CD4-positive, alpha-beta T cell (primary cell): Measurements from ENCODE around the gene RARB. TPM values are rescaled to one million over a fixed set of nuclear protein-coding genes. Genes with fewer than 3 reads are reported as not detected.

Experiments used
- ATAC-seq: fragments of 200-7000 bp; cut with Tn5 transposase; one replicate; pipeline ENCODE4 v1.10.0; 2022; ENCODE audit warnings: mild to moderate bottlenecking; ENCODE audit not compliant: poor library complexity
- CTCF ChIA-PET: fragments of 350-600 bp; sonication (Branson Sonifier 250); formaldehyde crosslinking; loops from one replicate; lab custom pipeline; 2021; ENCODE audit warnings: antibody characterized with exemption, inconsistent platforms; lab: Charles Lee
- POLR2A ChIA-PET: fragments of 350-600 bp; sonication (Branson Sonifier 250); formaldehyde crosslinking; loops from one replicate; lab custom pipeline; 2021; ENCODE audit warnings: antibody characterized with exemption, inconsistent platforms; lab: Charles Lee
- DNase-seq, 14 experiments: peaks; one replicate each; pipeline ENCODE4 v3.0.0-alpha.2; 2013 to 2020; ENCODE audit warnings: mixed read lengths in 2 of 14
- H3K27ac ChIP-seq, 2 donors: one replicate each; pipeline versions ENCODE4 v1.5.1 to v1.7.0; 2013; ENCODE audit warnings: low read length in 2 of 2, low read depth in 1 of 2, mild to moderate bottlenecking in 1 of 2
- H3K27me3 ChIP-seq, 2 experiments: 1 replicate in 1 of 2; 2 replicates in 1 of 2; pipeline versions ENCODE4 v1.6.1 to v1.7.0; 2013; ENCODE audit warnings: low read length in 2 of 2, control low read depth in 1 of 2, mild to moderate bottlenecking in 1 of 2, moderate library complexity in 1 of 2; ENCODE audit not compliant: insufficient read depth in 2 of 2, control insufficient read depth in 1 of 2
- H3K36me3 ChIP-seq: one replicate; pipeline ENCODE4 v1.6.1; 2013; ENCODE audit warnings: low read length, control low read depth; ENCODE audit not compliant: insufficient read depth
- H3K4me1 ChIP-seq: one replicate; pipeline ENCODE4 v1.6.1; 2013; ENCODE audit warnings: low read length, control low read depth; ENCODE audit not compliant: insufficient read depth
- H3K4me3 ChIP-seq: one replicate; pipeline ENCODE4 v1.5.1; 2013; ENCODE audit warnings: mild to moderate bottlenecking, low read length, moderate library complexity
- H3K9me3 ChIP-seq, 2 experiments: 1 replicate in 1 of 2; 2 replicates in 1 of 2; pipeline versions ENCODE4 v1.6.1 to v1.7.0; 2013; ENCODE audit warnings: low read length in 2 of 2, mild to moderate bottlenecking in 2 of 2, control low read depth in 1 of 2, moderate library complexity in 1 of 2; ENCODE audit not compliant: control insufficient read depth in 1 of 2, insufficient read depth in 1 of 2
- H3K27ac Mint-ChIP-seq: one replicate; pipeline ENCODE4 v1.8.0; 2020; ENCODE audit warnings: mixed read lengths
- H3K27me3 Mint-ChIP-seq: one replicate; pipeline ENCODE4 v1.8.0; 2021; ENCODE audit warnings: mixed read lengths
- H3K36me3 Mint-ChIP-seq: one replicate; pipeline ENCODE4 v1.8.0; 2021; ENCODE audit warnings: low read depth, mixed read lengths
- H3K4me1 Mint-ChIP-seq: one replicate; pipeline ENCODE4 v1.8.0; 2021; ENCODE audit warnings: low read depth, mixed read lengths
- H3K4me3 Mint-ChIP-seq: one replicate; pipeline ENCODE4 v1.8.0; 2020; ENCODE audit warnings: mild to moderate bottlenecking, mixed read lengths
- H3K9me3 Mint-ChIP-seq: one replicate; pipeline ENCODE4 v1.8.0; 2020; ENCODE audit warnings: mixed read lengths
- intact Hi-C, 2 experiments: fragments of 100-400 bp; cut with DNase I in 1 of 2; cut with micrococcal nuclease in 1 of 2; formaldehyde crosslinking; loops; one replicate each; pipeline versions ENCODE4 v1.15.1 to v1.9.0; 2023 to 2025; cut with DNase I, micrococcal nuclease
- total RNA-seq, 174 experiments: library from RNA in 2 of 174; stranded (reverse) in 2 of 174; gene quantifications; one replicate each; pipeline ENCODE4 v1.2.3 and lab custom pipeline; 2021 to 2026
- TF ChIP-seq, protein P1 (sequence below): fragments of 200-600 bp; IDR thresholded peaks from one replicate; pipeline ENCODE4 v1.8.0; 2022; ENCODE audit warnings: antibody characterized with exemption, mild to moderate bottlenecking

RARB gene
- total RNA-seq, 2 experiments from 2014 or later, result not detected

DNA sequence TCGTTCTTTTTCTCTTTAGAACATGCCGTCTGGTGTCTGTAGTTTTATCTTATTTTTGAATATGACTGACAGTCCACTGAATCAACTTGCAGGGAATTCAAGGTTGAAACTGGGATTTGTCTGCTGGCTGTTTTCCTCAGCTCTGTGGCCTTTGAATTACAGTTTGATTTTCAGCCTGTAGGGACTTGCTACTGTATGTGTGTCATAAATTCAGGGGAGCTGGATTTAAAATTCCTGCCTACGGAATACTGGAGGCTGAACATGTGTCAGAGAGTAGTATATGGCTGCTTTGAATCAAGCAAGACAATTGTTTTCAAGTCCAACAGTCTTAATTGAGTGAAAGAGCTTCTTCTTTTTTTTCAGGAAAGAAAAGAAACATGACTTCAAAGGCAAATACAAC, 33.9 kb downstream of the RARB start:
- no peaks in the 10 kb centered on the region for H3K4me1 Mint-ChIP-seq
- no peaks in the 10 kb centered on the region for H3K36me3 Mint-ChIP-seq
- H3K27me3 Mint-ChIP-seq, result no peaks in the 10 kb centered on the region
- Histone ChIP-seq H3K27ac (no peak overlapping the region), H3K4me1 (no peaks in the 10 kb centered on the region), H3K4me3 (no peak overlapping the region), H3K27me3 (no peaks in the 10 kb centered on the region), H3K36me3 (no peaks in the 10 kb centered on the region), H3K9me3 (no peaks in the 10 kb centered on the region)
- H3K27ac Mint-ChIP-seq, result no peak overlapping the region
- ATAC-seq (no peak), DNase-seq (no peak)
- TF ChIP-seq, protein P1, sequence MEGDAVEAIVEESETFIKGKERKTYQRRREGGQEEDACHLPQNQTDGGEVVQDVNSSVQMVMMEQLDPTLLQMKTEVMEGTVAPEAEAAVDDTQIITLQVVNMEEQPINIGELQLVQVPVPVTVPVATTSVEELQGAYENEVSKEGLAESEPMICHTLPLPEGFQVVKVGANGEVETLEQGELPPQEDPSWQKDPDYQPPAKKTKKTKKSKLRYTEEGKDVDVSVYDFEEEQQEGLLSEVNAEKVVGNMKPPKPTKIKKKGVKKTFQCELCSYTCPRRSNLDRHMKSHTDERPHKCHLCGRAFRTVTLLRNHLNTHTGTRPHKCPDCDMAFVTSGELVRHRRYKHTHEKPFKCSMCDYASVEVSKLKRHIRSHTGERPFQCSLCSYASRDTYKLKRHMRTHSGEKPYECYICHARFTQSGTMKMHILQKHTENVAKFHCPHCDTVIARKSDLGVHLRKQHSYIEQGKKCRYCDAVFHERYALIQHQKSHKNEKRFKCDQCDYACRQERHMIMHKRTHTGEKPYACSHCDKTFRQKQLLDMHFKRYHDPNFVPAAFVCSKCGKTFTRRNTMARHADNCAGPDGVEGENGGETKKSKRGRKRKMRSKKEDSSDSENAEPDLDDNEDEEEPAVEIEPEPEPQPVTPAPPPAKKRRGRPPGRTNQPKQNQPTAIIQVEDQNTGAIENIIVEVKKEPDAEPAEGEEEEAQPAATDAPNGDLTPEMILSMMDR, result no peak
- POLR2A ChIA-PET, result no interaction called here
- no peaks in the 10 kb centered on the region for H3K9me3 Mint-ChIP-seq
- no peak overlapping the region for H3K4me3 Mint-ChIP-seq
- intact Hi-C loops, result no loop called here
- CTCF ChIA-PET, result no interaction called here

DNA sequence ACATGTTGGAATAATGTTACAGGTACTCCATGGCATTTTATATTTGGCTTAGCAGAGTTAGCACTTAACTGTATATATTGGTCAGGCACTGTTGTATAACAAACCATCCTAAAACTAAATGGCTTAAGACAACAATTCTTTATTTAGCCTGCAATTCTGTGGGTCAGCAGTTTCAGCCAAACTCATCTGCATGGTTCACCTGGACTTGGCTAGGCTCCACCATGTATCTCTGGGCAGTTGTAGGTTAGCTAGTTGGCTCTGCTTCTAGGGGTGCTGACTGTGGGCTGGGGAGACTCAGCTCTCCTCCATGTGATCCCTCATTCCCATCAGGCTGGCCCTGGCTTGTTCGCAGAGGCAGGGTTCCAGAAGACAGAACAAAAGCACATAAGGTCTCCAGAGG, 34.4 kb downstream of the RARB start:
- Histone ChIP-seq H3K9me3 (no peaks in the 10 kb centered on the region), H3K27me3 (no peaks in the 10 kb centered on the region), H3K36me3 (no peaks in the 10 kb centered on the region), H3K4me1 (no peaks in the 10 kb centered on the region), H3K27ac (no peak overlapping the region), H3K4me3 (no peak overlapping the region)
- intact Hi-C loops, result no loop called here
- TF ChIP-seq, protein P1, result no peak
- no peaks in the 10 kb centered on the region for H3K27me3 Mint-ChIP-seq
- H3K36me3 Mint-ChIP-seq, result no peaks in the 10 kb centered on the region
- ChIA-PET POLR2A (no interaction called here), CTCF (no interaction called here)
- H3K4me1 Mint-ChIP-seq, result no peaks in the 10 kb centered on the region
- DNase-seq (no peak), ATAC-seq (no peak)
- no peaks in the 10 kb centered on the region for H3K9me3 Mint-ChIP-seq
- H3K27ac Mint-ChIP-seq, result no peak overlapping the region
- no peak overlapping the region for H3K4me3 Mint-ChIP-seq

DNA sequence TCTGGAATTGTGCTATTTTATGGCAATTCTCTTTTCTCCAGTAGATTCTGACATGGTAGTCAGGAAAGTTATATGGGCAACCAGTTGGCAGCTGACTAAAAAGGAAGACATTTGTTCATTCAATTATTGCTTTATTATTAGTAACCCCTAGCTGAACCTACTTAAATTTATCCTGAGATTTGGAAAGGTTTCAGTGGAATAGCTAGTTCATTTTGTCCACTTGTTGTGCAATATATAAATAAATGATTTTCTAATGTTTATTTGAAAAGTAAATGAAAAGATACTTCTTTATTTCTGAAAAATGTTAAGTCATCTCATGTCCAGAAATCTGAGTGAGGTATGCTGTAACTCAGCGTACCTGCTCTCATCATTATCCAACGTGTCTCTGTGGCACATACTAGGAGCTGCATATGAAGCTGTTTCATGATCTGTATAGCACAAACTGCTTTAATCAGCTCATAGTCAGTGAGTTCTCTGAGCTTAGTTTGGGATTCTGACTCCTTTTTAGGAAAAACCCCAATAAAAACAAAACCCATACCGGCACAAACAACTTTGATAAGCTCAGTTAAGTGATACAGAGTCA, 35.9 kb downstream of the RARB start:
- Mint-ChIP-seq H3K4me1 (no peaks in the 10 kb centered on the region), H3K27me3 (no peaks in the 10 kb centered on the region), H3K36me3 (no peaks in the 10 kb centered on the region), H3K9me3 (no peaks in the 10 kb centered on the region), H3K27ac (no peak overlapping the region), H3K4me3 (no peak overlapping the region)
- Histone ChIP-seq H3K27ac (no peak overlapping the region), H3K36me3 (no peaks in the 10 kb centered on the region), H3K27me3 (no peaks in the 10 kb centered on the region), H3K4me1 (no peaks in the 10 kb centered on the region), H3K9me3 (no peaks in the 10 kb centered on the region), H3K4me3 (no peak overlapping the region)
- no peak for ATAC-seq
- CTCF ChIA-PET, result no interaction called here
- intact Hi-C loops, result no loop called here
- no peak for DNase-seq
- POLR2A ChIA-PET, result interaction anchor here (0.6 kb wide), 1 partner anchor 21 kb away, joined by 4 read pairs; no protein-coding TSS in a partner anchor
- TF ChIP-seq, protein P1, result no peak
